Neural cell (in vitro differentiated cells): ENCODE measurements around the gene BABAM1. TPM values are rescaled to one million over a fixed set of nuclear protein-coding genes. Genes with fewer than 3 reads are reported as not detected.
"Not testable (repeated sequence)": the region's sequence is repeated elsewhere in the genome, so short reads cannot be mapped to it uniquely, and the experiment has no call there.

Experiments
- H2AFZ ChIP-seq: fragments of 200-600, 300-800 bp; sonication (generic), shearing (Covaris generic); 2 replicates; pipeline ENCODE4 v1.6.0; 2014; ENCODE audit warnings: low read depth, mild to moderate bottlenecking, antibody characterized with exemption, low read length, moderate library complexity
- H3F3A ChIP-seq: fragments of 200-600 bp; shearing (Covaris generic); 2 replicates; pipeline ENCODE4 v1.6.1; 2016; ENCODE audit warnings: mild to moderate bottlenecking, moderate library complexity, mixed read lengths, antibody characterized with exemption, low read length; ENCODE audit not compliant: insufficient read depth, poor library complexity, severe bottlenecking
- H3K27ac ChIP-seq: fragments of 200-600, 300-800 bp; sonication (generic), shearing (Covaris generic); 2 replicates; pipeline ENCODE4 v1.5.1; 2014; ENCODE audit warnings: mild to moderate bottlenecking, low read length, moderate library complexity
- H3K27me3 ChIP-seq: fragments of 300-800, 200-600 bp; sonication (generic), shearing (Covaris generic); 2 replicates; pipeline ENCODE4 v1.6.0; 2014; ENCODE audit warnings: mild to moderate bottlenecking, low read depth, low read length, moderate library complexity; ENCODE audit not compliant: insufficient read depth
- H3K36me3 ChIP-seq: fragments of 300-800, 200-600 bp; sonication (generic), shearing (Covaris generic); 2 replicates; pipeline ENCODE4 v1.5.1; 2014; ENCODE audit warnings: mild to moderate bottlenecking, antibody characterized with exemption, low read length, moderate library complexity; ENCODE audit not compliant: insufficient read depth
- H3K4me2 ChIP-seq: fragments of 300-800, 200-600 bp; sonication (generic), shearing (Covaris generic); 2 replicates; pipeline ENCODE4 v1.6.0; 2014; ENCODE audit warnings: mild to moderate bottlenecking, low read length
- H3K4me3 ChIP-seq: fragments of 300-800, 200-600 bp; sonication (generic), shearing (Covaris generic); 2 replicates; pipeline ENCODE4 v1.5.1; 2014; ENCODE audit warnings: mild to moderate bottlenecking, low read length, moderate library complexity
- H3K79me2 ChIP-seq: fragments of 200-600 bp; shearing (Covaris generic); replicated peaks from 2 replicates; pipeline ENCODE4 v1.6.0; 2014; ENCODE audit warnings: mild to moderate bottlenecking, low read length, moderate library complexity; ENCODE audit not compliant: insufficient read depth
- H3K9ac ChIP-seq: fragments of 300-800, 200-600 bp; sonication (generic), shearing (Covaris generic); 2 replicates; pipeline ENCODE4 v1.6.1; 2016; ENCODE audit warnings: mild to moderate bottlenecking, low read length, mixed read lengths
- H3K9me2 ChIP-seq: fragments of 200-600 bp; shearing (Covaris generic); 2 replicates; pipeline ENCODE4 v1.6.1; 2016; ENCODE audit warnings: mild to moderate bottlenecking, low read length, mixed read lengths; ENCODE audit not compliant: insufficient read depth
- H3K9me3 ChIP-seq: fragments of 200-600, 300-800 bp; sonication (generic), shearing (Covaris generic); 2 replicates; pipeline ENCODE4 v1.6.1; 2016; ENCODE audit warnings: mild to moderate bottlenecking, mixed run types, low read length, moderate library complexity, mixed read lengths
- H4K20me1 ChIP-seq: fragments of 200-600 bp; shearing (Covaris generic); 2 replicates; pipeline ENCODE4 v1.6.1; 2016; ENCODE audit warnings: mild to moderate bottlenecking, mixed run types; ENCODE audit not compliant: insufficient read depth
- CTCF ChIP-seq: fragments of 450-650 bp; IDR thresholded peaks from 2 replicates; pipeline ENCODE4 v1.5.1; 2014; ENCODE audit warnings: antibody characterized with exemption, mild to moderate bottlenecking, moderate library complexity; ENCODE audit not compliant: poor library complexity, severe bottlenecking
- EP300 ChIP-seq: fragments of 450-650 bp; conservative IDR thresholded peaks from 2 replicates; pipeline ENCODE4 v1.6.1; 2014; ENCODE audit warnings: antibody characterized with exemption, mild to moderate bottlenecking, moderate library complexity; ENCODE audit not compliant: poor library complexity, severe bottlenecking
- EZH2 ChIP-seq: fragments of 200-600, 300-800 bp; shearing (Covaris generic), sonication (generic); IDR thresholded peaks from 2 replicates; pipeline ENCODE4 v1.6.1; 2014; ENCODE audit warnings: antibody characterized with exemption, low read length, borderline replicate concordance, mild to moderate bottlenecking; ENCODE audit not compliant: insufficient read depth, poor library complexity, severe bottlenecking
- MXI1 ChIP-seq: fragments of 450-650 bp; conservative IDR thresholded peaks from 2 replicates; pipeline ENCODE4 v1.6.1; 2014; ENCODE audit warnings: antibody characterized with exemption, mild to moderate bottlenecking; ENCODE audit not compliant: poor library complexity, severe bottlenecking
- POLR2AphosphoS5 ChIP-seq: IDR thresholded peaks from 2 replicates; pipeline ENCODE4 v1.6.1; 2012
- RAD21 ChIP-seq: fragments of 450-650 bp; conservative IDR thresholded peaks from 2 replicates; pipeline ENCODE4 v1.6.1; 2014; ENCODE audit warnings: antibody characterized with exemption, mild to moderate bottlenecking, moderate library complexity
- REST ChIP-seq: IDR thresholded peaks from 2 replicates; pipeline ENCODE4 v1.6.1; 2012; ENCODE audit warnings: borderline replicate concordance
- SMC3 ChIP-seq: fragments of 450-650 bp; conservative IDR thresholded peaks from 2 replicates; pipeline ENCODE4 v1.6.1; 2014; ENCODE audit warnings: antibody characterized with exemption, mild to moderate bottlenecking, moderate library complexity; ENCODE audit not compliant: poor library complexity
- TAF1 ChIP-seq: IDR thresholded peaks from 2 replicates; pipeline ENCODE4 v1.6.1; 2012; ENCODE audit warnings: low read depth
- polyA plus RNA-seq: library from polyadenylated mRNA; depleted of rRNA; stranded (reverse); fragments of >200 nt; gene quantifications from 2 replicates; pipeline ENCODE4 v1.2.3, GENCODE V29; 2014

Gene BABAM1
- polyA plus RNA-seq, 1 donor from 2014 or later, result 123 TPM

GRCh38 chr19:17293605-17294004, 26.4 kb downstream of the BABAM1 start:
- H2AFZ ChIP-seq, result no peak overlapping the region
- H3K9me2 ChIP-seq, result no peaks in the 10 kb centered on the region
- TF ChIP-seq TAF1, result no peak
- no peak for TF ChIP-seq MXI1
- no peak for TF ChIP-seq POLR2AphosphoS5
- no peak for TF ChIP-seq CTCF
- TF ChIP-seq EP300, result no peak
- no peak for TF ChIP-seq EZH2
- TF ChIP-seq RAD21, result no peak
- TF ChIP-seq REST, result no peak
- TF ChIP-seq SMC3, result no peak
- H3K9ac ChIP-seq, result no peak overlapping the region
- H3K27ac ChIP-seq, result no peak overlapping the region
- H3K4me2 ChIP-seq, result no peak overlapping the region
- no peaks in the 10 kb centered on the region for H3K27me3 ChIP-seq
- H3K4me3 ChIP-seq, result no peak overlapping the region
- peaks cover 6% of the 10 kb centered on the region for H3K36me3 ChIP-seq
- no peaks in the 10 kb centered on the region for H3F3A ChIP-seq
- no peaks in the 10 kb centered on the region for H3K79me2 ChIP-seq
- peaks cover 5% of the 10 kb centered on the region for H3K9me3 ChIP-seq
- no peaks in the 10 kb centered on the region for H4K20me1 ChIP-seq

- H3K9ac ChIP-seq, result no peak overlapping the region
- H3K9me3 ChIP-seq, result peaks cover 5% of the 10 kb centered on the region
- no peak overlapping the region for H3K4me3 ChIP-seq
- no peak overlapping the region for H3K27ac ChIP-seq
- H3K9me2 ChIP-seq, result no peaks in the 10 kb centered on the region
- H3F3A ChIP-seq, result no peaks in the 10 kb centered on the region
- no peak overlapping the region for H3K4me2 ChIP-seq
- H3K36me3 ChIP-seq, result peaks cover 6% of the 10 kb centered on the region
- TF ChIP-seq EZH2 (no peak), EP300 (no peak), TAF1 (no peak), REST (no peak), MXI1 (no peak), RAD21 (no peak), CTCF (no peak)
- no peaks in the 10 kb centered on the region for H3K27me3 ChIP-seq
- no peaks in the 10 kb centered on the region for H3K79me2 ChIP-seq
- no peak overlapping the region for H2AFZ ChIP-seq
- H4K20me1 ChIP-seq, result no peaks in the 10 kb centered on the region
Measured at GRCh38 chr19:17294051-17294891, 27.0 kb downstream of the BABAM1 start.

GRCh38 chr19:17295551-17295950, 28.3 kb downstream of the BABAM1 start:
- H3K27ac ChIP-seq, H2AFZ ChIP-seq, H3K9me2 ChIP-seq, H3K4me2 ChIP-seq, H3F3A ChIP-seq, H3K9me3 ChIP-seq, H3K36me3 ChIP-seq, H3K79me2 ChIP-seq, H4K20me1 ChIP-seq, H3K27me3 ChIP-seq, H3K9ac ChIP-seq, H3K4me3 ChIP-seq: not testable (repeated sequence)
